DMS114 treated with DMSO at 0.1 percent for 48 hours (cell line): ENCODE data around the gene PSAPL1.

ENCODE experiments used
- DNase-seq: peaks from one replicate; lab custom pipeline; 2025; ENCODE audit not compliant: unreplicated experiment; lab: John Stamatoyannopoulos, UW

Gene PSAPL1, protein sequence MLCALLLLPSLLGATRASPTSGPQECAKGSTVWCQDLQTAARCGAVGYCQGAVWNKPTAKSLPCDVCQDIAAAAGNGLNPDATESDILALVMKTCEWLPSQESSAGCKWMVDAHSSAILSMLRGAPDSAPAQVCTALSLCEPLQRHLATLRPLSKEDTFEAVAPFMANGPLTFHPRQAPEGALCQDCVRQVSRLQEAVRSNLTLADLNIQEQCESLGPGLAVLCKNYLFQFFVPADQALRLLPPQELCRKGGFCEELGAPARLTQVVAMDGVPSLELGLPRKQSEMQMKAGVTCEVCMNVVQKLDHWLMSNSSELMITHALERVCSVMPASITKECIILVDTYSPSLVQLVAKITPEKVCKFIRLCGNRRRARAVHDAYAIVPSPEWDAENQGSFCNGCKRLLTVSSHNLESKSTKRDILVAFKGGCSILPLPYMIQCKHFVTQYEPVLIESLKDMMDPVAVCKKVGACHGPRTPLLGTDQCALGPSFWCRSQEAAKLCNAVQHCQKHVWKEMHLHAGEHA

DNA sequence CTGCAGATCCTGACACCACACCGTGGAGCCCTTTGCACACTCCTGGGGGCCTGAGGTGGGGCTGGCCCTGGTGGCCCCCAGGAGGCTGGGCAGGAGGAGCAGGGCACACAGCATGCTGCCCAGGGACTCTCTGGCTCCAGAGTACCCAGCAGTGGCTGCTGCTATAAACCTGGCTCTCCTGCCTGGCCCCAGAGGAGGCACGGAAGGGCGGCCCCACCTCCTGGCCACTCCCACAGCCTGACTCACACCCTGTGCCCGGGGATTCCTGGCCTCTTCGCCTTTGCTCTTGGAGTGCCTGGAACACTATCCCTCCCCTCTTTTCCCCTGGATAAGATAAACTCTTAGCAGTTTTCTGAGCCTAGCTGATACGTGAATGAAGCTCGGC, at the start of gene PSAPL1:
TSS of gene PSAPL1 (minus strand) at position 165 of the 385 bp plus-strand sequence. CDS start at position 114, 51 bp downstream.
- DNase-seq: no peak

- DNase-seq: no peak
These were observed 46.5 kb upstream of the PSAPL1 start for GRCh38 chr4:7481227-7481626.

DNA sequence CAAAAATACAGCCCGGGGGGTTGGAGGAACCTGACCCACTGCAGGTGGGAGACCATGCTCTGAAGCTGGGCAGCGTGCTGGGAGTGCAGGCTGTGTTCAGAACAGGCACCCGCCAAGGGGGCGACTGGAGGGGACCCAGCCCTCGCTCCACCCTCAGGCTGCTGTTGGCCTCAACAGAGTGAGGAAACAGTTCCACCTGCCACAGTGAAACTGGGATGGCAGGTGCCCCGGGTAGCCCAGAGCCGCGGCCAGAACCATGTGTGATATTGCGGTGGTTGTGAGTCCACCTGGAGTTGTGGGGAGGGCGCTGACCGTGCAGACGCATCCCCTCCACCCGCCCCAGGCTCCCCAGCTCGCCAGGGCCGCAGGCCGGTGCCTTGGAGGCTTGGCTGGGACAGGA, 45.7 kb upstream of the PSAPL1 start:
- no peak for DNase-seq

GRCh38 chr4:7478665-7479064, 43.9 kb upstream of the PSAPL1 start:
- DNase-seq: no peak

GRCh38 chr4:7477695-7478094, 43.0 kb upstream of the PSAPL1 start:
- DNase-seq: no peak

- DNase-seq: no peak
These were observed 42.1 kb upstream of the PSAPL1 start for GRCh38 chr4:7476820-7477219.

DNA sequence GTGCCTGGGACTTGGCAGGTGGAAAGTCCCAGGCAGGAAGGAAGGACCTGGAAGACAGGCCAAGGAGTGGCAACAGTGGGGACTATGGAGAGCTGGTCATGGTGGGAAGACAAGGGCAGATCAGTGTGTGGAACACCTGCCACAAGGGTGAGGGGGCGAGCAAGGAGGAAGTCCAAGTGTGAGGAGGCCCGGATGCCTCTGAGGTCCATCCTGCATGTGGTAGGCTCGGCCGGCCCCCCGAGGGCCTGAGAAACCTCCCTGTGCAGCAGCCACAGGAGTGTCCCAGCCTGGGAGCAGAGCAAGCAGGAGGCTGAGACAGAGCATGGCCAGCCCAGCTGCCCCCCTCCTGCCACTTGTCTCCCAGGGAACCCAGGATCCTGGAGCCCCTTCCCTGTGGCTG, 40.5 kb upstream of the PSAPL1 start:
- DNase-seq: no peak

DNA sequence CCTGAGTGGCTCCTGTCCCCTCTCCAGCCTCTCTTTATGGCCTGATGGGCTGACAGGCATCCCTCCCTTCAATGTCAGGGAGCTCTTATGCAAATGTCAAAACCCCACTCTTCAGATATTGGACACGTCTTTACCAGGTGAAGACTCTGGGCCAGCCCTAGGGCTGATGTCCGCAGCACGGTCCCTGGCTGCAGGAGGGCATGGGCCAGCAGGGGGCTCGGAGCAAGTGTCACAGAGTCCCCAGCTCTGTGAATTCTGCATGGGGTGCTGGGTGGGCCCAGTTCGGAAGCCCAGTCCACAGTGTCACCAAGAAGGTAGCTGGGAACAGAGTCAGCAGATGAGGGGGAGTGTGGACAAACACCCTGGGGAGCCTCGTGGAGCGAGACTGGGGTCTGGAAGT, 39.6 kb upstream of the PSAPL1 start:
- DNase-seq: no peak

GRCh38 chr4:7473081-7473480, 38.4 kb upstream of the PSAPL1 start:
- no peak for DNase-seq

- no peak for DNase-seq
These were observed 37.8 kb upstream of the PSAPL1 start for GRCh38 chr4:7472442-7473013.

- DNase-seq: no peak
These were observed 35.9 kb upstream of the PSAPL1 start for GRCh38 chr4:7470522-7471128.

GRCh38 chr4:7470111-7470510, 35.4 kb upstream of the PSAPL1 start:
- DNase-seq: no peak

- DNase-seq: no peak
These were observed 34.3 kb upstream of the PSAPL1 start for GRCh38 chr4:7469023-7469422.

- DNase-seq: no peak
These were observed 32.7 kb upstream of the PSAPL1 start for GRCh38 chr4:7467471-7467870.

GRCh38 chr4:7466904-7467303, 32.2 kb upstream of the PSAPL1 start:
- DNase-seq: no peak

DNA sequence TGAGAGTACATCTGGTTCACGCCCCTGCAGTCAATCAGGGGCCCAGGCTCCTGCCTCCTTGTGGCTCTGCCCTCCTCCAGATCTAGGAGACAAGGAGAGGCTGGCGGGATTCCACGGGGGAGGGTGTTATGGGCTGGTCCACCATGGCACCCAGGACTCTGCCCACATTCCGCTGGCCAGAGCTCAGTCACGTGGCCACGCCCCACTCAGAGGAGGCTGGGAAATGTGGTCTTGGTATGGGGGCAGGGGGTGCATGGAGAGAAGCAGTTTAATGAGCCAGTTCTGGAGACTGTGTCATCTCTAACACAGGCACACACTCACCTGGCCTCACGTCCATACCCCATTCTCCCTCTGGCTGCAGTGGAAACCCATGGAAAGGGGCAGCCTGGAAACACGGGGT, 31.5 kb upstream of the PSAPL1 start:
- DNase-seq: no peak

- no peak for DNase-seq
These were observed 30.3 kb upstream of the PSAPL1 start for GRCh38 chr4:7465017-7465416.

DNA sequence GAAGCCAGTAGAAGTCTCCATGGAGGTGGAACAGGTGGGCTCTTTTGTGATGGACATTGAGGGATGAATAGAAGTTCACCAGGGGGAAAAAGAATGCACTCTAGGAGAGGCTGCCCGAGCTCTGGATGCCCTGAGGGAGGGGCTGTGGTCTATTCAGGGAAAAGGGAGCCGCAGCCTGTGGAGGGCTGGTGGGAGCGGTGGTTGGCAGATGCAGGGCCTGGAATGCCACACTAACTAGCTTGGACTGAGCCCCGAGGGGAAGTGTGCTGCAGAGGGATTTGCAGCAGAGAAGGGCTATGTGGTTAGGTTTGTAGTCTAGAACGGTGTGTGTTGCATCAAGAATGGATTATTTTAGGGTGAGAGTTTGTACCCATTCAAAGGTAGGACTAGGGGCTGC, 29.5 kb upstream of the PSAPL1 start:
- DNase-seq: no peak

GRCh38 chr4:7463566-7464258, 29.0 kb upstream of the PSAPL1 start:
- no peak for DNase-seq

- DNase-seq: no peak
These were observed 27.8 kb upstream of the PSAPL1 start for GRCh38 chr4:7462509-7462971.

DNA sequence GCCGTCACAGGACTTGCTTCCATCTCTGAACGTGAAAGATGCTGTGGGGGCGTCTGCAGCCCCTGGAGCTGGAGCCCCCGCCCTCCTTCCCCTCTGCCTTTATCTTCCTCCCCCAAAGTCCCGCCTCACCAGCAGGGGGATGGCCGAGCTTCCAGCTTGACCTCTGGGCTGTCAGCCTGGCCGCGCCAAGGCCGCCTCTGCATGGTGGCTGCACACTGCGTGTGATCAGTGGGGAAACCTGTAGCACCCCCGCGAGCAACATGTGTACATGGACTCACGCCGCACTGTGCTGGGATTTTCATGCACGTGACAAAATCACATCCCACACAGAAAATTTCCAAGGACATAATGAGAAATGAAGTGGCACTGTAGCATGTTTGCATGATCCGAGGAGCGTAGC, 26.5 kb upstream of the PSAPL1 start:
- no peak for DNase-seq
